GM21381 (cell line): ENCODE results near the gene RGMB.

Source experiments
- ATAC-seq: cut with Tn5 transposase; IDR thresholded peaks from one replicate; pipeline ENCODE4 v1.9.1; 2021; ENCODE audit warnings: mild to moderate bottlenecking, moderate library complexity; ENCODE audit not compliant: unreplicated experiment

Gene RGMB

GRCh38 chr5:98816582-98817222, 43.2 kb downstream of the RGMB start:
- no peak for ATAC-seq

GRCh38 chr5:98825582-98826375, 52.3 kb downstream of the RGMB start:
- ATAC-seq: no peak

GRCh38 chr5:98827161-98827560, 53.7 kb downstream of the RGMB start:
- ATAC-seq: peak; percentile 64

GRCh38 chr5:98827588-98828284, 54.3 kb downstream of the RGMB start:
- ATAC-seq: no peak

GRCh38 chr5:98836175-98836574, 62.7 kb downstream of the RGMB start:
- ATAC-seq: no peak

- peak; percentile 62 for ATAC-seq
Observed at GRCh38 chr5:98839469-98840383, 66.3 kb downstream of the RGMB start.

- no peak for ATAC-seq
Observed at GRCh38 chr5:98840946-98841345, 67.5 kb downstream of the RGMB start.

- no peak for ATAC-seq
Observed at GRCh38 chr5:98843481-98843880, 70.0 kb downstream of the RGMB start.

- ATAC-seq: no peak
Observed at GRCh38 chr5:98844865-98845264, 71.4 kb downstream of the RGMB start.

- ATAC-seq: no peak
Observed at GRCh38 chr5:98845878-98846277, 72.4 kb downstream of the RGMB start.
